PFSK-1 (cell line): Measurements from ENCODE around the gene HIPK2. TPM values are rescaled to one million over a fixed set of nuclear protein-coding genes. Genes with fewer than 3 reads are reported as not detected.

Experiments used
- FOXP2 ChIP-seq: optimal IDR thresholded peaks from 2 replicates; pipeline ENCODE3; 2011; ENCODE audit warnings: borderline replicate concordance, control low read depth, inconsistent platforms; ENCODE audit not compliant: insufficient read depth; ENCODE audit errors: extremely low read length, extremely low read depth
- POLR2AphosphoS5 ChIP-seq: IDR thresholded peaks from 2 replicates; pipeline ENCODE4 v1.6.1; 2012; ENCODE audit warnings: low read depth, mild to moderate bottlenecking, control low read depth, low read length, moderate library complexity
- REST ChIP-seq, 2 experiments: IDR thresholded peaks; 2 replicates each; pipeline versions ENCODE4 v1.6.1 to v1.8.0; 2011 to 2012; ENCODE audit warnings: low read depth in 2 of 2, low read length in 2 of 2, control low read depth in 1 of 2, inconsistent platforms in 1 of 2, mild to moderate bottlenecking in 1 of 2, moderate library complexity in 1 of 2; ENCODE audit not compliant: insufficient read depth in 1 of 2
- SIN3A ChIP-seq: IDR thresholded peaks from 2 replicates; pipeline ENCODE4 v1.6.1; 2012; ENCODE audit warnings: mild to moderate bottlenecking, low read length, moderate library complexity, borderline replicate concordance; ENCODE audit not compliant: insufficient read depth
- TAF1 ChIP-seq: IDR thresholded peaks from 2 replicates; pipeline ENCODE4 v1.6.1; 2012; ENCODE audit warnings: low read length, control low read depth, borderline replicate concordance; ENCODE audit not compliant: insufficient read depth
- polyA plus RNA-seq: library from polyadenylated mRNA; unstranded; fragments of >200 nt; gene quantifications from one replicate; pipeline ENCODE4 v1.2.1, GENCODE V29; 2012; ENCODE audit warnings: low read depth, missing spikeins; ENCODE audit not compliant: insufficient read length

The HIPK2 gene
- polyA plus RNA-seq: 0.15 TPM

GRCh38 chr7:139777948-139778841 is at the start of gene HIPK2:
TSS of gene HIPK2 (minus strand) at chr7:139777998. CDS start at chr7:139777623, 375 bp downstream.
- TF ChIP-seq POLR2AphosphoS5: no peak
- TF ChIP-seq SIN3A: no peak
- TF ChIP-seq TAF1: no peak
- no peak for TF ChIP-seq REST (IDR thresholded peaks at IDR 0.05; ENCODE audit: insufficient read depth in 1 of 2, low read depth in 2 of 2, low read length in 2 of 2)
- no peak for TF ChIP-seq FOXP2

GRCh38 chr7:139827042-139827441 is 49.2 kb upstream of the HIPK2 start:
- no peak for TF ChIP-seq TAF1
- no peak for TF ChIP-seq REST (IDR thresholded peaks at IDR 0.05; ENCODE audit: insufficient read depth in 1 of 2, low read depth in 2 of 2, low read length in 2 of 2)
- TF ChIP-seq SIN3A: no peak
- no peak for TF ChIP-seq POLR2AphosphoS5
- no peak for TF ChIP-seq FOXP2

GRCh38 chr7:139825666-139826290 is 48.0 kb upstream of the HIPK2 start:
- no peak for TF ChIP-seq REST (IDR thresholded peaks at IDR 0.05; ENCODE audit: insufficient read depth in 1 of 2, low read depth in 2 of 2, low read length in 2 of 2)
- no peak for TF ChIP-seq FOXP2
- TF ChIP-seq SIN3A: no peak
- no peak for TF ChIP-seq TAF1
- TF ChIP-seq POLR2AphosphoS5: no peak

GRCh38 chr7:139823959-139824521 is 46.2 kb upstream of the HIPK2 start:
- TF ChIP-seq REST (IDR thresholded peaks at IDR 0.05; ENCODE audit: insufficient read depth in 1 of 2, low read depth in 2 of 2, low read length in 2 of 2): no peak
- no peak for TF ChIP-seq TAF1
- TF ChIP-seq POLR2AphosphoS5: no peak
- TF ChIP-seq SIN3A: no peak
- TF ChIP-seq FOXP2: no peak
